T-helper 9 cell (primary cell): ENCODE measurements around the gene TBL1X.
A peak's percentile ranks its signal among the peaks of the same experiment; 100 is the strongest.
"Not testable (repeated sequence)": the region's sequence is repeated elsewhere in the genome, so short reads cannot be mapped to it uniquely, and the experiment has no call there.

Source experiments
- DNase-seq: peaks from one replicate; pipeline ENCODE4 v3.0.0-alpha.2; 2020

The TBL1X gene

DNA sequence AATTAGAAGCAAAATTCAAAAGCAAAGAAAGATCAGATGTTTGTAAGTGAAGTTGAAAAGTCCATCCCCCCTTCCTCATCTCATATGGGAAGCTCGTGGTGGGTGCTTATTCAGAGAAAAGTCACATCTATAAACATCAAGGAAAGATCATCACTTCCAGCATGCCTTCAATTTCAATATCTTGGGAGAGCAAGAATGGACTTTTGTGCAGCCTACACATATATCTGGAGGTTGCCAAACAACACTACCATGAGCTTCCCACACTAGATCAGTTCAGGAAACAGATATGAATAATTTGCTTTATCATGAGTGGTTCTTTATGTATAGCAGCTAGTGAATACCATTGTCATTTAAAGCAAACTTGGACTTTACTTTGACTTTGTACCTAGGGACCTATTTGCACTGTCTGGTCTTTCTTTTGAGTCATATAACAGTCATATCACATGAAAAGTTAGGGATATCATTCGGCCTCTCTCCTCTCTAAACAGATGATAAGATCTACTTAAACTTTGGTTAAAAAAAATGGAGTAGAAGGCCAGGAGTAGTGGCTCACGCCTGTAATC lies 5.6 kb upstream of the TBL1X start:
- DNase-seq, result no peak

DNA sequence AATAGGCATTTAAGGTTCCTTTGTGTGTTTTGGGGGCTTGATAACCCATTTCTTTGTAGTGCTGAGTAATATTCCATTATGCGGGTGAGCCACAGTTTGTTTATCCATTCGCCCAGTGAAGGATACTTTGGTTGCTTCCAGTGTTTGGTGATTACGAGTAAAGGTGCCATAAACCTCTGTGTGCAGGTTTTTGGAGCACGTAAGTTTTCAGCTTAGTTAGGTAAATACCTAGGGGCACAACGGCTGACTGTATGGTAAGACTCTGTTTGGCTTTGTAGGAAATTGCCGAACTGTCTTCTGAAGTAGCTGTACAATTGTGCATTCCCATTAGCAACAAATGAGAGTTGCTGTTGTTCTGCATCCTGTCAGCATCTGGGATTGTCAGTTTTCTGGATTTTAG lies 3.8 kb upstream of the TBL1X start:
- DNase-seq, result no peak

DNA sequence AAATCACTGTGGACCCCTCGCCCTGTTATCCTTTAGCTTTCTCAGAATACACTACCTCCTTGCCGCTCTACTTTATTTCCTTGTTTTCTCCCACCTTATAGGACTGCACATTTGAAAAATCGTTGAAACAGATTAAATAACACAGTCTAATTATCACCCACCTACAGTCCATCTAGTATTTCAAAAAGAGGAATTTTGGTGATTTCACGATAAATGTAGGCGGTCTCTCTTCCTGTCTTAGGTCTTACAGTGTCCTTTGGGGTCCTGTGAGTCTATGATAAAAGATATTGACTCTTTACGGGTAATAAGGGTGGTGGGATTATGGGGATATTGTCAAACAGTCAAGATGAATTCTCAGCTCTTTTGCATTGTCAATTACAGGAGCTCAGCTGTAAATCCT lies 2.4 kb upstream of the TBL1X start:
- no peak for DNase-seq

DNA sequence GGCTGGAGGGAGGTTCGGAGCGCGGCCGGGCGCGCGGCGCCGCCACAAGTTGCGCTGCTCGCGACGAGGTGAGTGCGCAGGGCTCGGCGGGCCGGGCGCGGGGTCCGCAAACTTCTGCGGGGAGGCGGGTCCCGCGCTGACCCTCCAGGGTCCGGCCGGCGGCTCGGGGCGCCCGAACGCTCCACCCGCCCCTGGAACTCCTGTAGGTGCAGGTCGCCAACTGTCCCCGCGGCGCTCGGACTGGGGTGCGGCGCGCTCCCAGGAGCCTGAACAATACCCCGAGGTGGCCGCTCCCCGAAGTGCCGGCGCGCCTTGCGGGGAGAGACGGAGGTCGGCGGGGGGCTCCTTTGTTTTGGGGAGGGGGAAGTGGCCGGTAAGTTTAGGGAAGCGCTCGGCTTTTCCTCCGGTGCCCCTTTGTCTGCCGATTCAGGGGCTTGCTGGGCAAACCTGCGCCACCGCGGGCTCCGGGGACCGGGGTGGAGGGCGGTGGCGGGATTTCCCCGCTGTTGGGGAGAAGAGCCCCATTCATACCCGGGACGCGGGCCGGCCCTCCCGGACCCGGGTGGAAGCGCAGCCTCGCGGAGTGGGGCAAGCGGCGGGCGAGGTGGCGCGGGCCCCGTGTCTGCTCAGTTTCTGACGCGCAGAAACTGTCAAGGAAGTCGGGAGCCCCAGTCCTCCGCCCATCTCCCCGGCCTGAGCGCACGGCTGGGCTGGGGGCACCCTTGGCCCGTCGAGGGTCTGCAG lies 694 bp downstream of the TBL1X start:
- peak; percentile 29 for DNase-seq

DNA sequence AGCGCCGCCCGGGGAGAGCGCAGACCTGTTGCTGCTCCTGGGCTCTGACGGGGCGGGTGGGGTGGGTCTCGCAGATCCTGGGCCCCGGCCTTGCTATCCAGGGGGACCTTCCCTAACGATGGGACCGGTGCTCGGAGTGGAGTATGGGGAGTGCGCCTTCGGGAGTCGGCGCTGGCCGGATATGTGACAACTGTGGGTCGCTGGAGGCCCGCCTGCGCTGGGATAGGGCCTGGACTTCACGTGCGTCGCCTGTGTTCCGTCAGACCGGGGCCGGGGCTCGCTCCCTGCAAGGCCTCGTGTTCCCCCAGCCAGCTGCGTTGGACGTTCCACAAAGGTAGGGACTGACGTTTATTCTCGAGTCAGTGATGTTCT lies 1.3 kb downstream of the TBL1X start:
- DNase-seq, result no peak

DNA sequence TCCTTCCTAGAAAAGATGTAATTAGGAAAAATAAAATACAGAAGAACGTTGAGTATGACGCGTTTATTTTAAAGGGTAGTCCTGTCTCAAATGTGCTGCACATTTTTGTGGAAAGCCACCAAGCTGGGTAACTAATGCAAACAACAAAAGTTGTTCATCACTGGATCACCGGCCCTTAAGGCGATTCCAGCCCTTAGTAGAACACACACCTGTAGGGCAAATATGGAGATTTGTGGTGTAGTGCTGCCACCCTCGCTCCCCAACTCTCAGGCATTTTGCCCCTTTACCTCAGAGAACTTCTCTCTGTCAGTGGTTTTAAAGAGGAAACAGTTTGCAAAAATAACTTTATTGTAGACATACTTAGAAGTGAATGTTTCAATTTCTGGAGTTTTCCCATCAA lies 1.9 kb downstream of the TBL1X start:
- no peak for DNase-seq

DNA sequence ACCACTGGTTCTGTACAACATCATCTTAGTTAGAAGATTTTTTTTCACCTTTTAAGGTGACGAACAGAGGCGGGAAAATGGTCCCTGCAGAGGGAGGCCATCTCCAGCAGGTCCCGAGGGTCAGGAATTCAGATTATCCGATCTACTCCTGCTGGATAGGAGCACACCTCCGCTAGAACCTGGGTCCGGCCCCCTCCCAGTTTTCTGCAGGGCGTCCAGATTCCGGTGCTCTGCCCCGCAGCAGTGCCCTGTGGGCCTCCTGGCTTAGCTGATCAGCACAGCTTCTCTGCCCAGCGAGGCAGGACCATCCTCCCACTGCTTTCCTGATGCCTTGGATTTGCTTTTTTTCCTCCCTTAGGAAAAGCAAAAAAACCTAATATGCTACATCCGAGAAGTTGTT lies 2.3 kb downstream of the TBL1X start:
- no peak for DNase-seq

GRCh38 chrX:9467751-9468150 lies 2.9 kb downstream of the TBL1X start:
- no peak for DNase-seq

DNA sequence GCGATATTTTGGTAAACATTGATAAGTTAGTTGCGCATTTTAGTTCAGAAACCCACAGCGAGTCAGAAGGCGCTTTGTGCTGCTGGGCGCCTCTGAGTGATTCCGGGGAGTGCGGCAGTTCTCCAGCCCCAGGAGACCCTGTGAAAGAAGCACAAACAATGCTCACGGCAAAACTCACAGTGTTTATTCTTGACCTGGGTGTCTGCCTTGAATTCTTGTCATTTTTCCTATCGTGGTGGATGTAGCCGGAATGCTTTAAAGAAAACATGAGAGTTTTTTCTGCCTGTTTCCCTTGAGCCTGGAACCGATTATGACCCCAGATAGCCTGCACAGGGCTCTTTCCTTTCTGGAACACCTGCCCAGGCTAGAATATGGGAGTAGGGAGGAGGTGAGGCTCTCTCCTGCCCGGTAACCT lies 6.7 kb downstream of the TBL1X start:
- DNase-seq, result no peak

DNA sequence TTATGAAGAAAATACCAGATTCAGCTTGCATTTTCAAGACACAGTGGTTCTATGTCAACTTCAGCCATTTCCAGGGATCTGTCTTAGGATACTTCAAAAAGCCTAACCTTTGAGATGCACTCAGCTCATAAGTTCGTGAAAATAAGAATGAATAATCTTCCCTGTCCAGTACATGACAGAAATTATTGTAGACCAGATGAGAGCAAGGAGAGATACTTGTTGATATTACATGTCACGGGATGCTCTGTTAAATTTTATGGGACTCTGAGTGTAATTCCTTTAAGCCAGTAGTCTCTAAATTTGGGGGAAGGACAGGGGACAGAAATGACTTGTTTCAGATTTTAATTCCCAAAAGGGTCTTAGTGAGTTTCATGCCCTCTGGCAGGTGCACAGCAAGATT lies 8.8 kb downstream of the TBL1X start:
- DNase-seq, result no peak

GRCh38 chrX:9475417-9475816 lies 10.6 kb downstream of the TBL1X start:
- not testable (repeated sequence) for DNase-seq

DNA sequence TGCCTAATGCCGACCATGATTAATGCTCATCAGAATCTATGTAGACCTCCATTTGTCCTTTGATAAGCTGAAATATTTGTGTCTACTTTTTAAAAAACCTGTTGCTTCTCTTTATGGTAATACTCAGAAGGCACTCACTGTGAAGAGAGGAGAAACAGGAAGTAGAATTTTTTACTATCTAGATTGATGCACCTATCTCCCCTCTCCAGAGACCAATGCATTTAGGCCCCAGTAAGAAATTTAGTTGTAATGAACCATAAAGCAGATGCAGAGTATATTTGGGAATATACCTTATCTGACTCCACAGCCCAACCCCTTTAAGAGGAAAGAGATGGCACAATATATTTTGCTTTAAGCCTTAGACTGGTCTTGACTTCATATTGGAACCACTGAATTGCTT lies 11.1 kb downstream of the TBL1X start:
- no peak for DNase-seq

DNA sequence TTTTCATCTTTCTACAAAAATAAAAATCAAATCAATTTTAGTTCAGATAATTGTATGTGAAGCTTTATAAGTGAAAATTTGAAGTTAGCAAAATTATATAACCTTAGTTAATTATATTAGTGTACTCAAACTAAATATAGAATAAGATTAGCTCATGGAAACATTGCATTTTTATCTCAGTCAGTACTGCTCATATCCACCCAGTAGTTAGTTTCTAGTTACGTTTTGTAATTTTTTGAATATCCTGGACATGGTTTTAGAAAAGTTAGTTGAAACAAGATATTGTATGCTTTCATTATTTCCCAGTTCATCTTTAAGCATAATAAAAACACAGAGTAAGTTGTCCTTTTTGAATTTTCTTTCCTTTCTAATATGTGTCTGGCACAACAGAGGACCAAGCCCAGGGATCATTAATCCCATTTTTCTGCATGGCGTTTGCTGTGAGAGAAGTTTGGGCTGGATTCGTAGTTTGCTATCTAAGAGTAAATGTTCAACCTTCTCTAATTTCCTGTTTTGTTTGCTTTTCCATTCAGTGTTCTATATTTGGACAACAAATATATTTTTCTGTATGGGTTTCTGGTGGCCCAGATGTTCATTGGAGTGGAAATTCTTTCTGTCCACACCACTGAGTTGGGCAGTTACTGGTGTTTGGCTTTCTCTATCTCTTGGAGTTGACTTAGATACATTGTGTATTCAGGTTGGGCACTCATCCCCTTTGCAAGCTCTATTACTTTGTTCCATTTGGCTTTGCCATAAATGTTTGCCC lies 12.1 kb downstream of the TBL1X start:
- no peak for DNase-seq

DNA sequence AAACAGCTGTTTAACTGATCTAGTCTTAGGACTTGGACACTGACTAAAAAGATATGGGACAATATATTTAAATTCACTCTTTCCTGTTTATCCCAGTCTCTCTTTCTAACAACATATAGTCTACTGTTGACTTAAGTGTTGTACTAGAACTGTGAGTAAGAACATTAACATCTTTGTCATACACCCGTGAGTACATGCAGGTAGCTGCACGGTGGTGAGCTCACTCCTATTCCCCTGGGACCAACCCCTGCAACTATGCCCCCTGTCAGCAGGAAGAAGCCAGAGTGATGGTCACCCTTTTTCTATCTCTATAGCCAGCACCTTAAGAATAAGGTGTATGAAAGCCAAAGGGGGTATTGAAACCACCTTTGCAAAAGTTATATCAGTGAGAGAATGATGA lies 17.6 kb downstream of the TBL1X start:
- DNase-seq, result no peak

DNA sequence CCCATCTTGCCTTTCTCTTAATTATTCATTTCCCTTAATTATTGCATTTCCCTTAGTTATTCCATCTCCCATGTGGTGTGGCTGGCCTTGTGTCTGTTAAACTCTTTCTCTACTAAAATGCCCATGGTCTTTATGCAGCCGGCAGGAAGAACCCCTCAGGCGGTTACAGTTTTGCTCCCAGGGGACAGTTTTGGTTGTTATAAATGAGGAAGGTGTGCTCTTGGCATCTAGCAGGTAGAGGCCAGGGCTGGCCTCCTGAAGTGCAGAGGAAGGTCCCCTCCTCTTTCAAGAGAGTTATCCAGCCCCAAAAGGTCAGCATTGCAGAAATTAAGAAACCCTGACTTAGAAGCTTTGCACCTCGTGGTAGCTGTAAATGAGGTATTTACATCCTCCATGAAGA lies 18.0 kb downstream of the TBL1X start:
- DNase-seq, result no peak

DNA sequence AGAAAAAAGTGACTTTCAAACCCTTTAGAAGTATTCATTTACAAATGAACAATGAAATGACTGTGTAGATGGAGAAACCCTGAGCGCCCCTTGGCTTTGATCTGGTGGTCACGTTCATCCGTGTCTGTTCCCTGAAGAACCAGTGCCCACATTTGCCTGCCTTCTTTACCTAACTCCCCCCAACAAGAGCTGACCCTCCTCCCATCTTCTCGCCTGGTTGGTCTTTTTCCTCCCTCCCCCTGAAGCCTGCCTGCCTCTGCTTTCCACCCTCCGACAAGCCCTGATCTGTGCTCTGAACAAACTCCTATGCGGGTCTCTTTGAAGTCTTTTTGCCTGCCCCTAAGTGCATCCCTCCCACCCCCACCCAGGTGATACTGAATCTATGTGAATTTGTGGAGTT lies 18.5 kb downstream of the TBL1X start:
- no peak for DNase-seq

- no peak for DNase-seq
These were observed 22.0 kb downstream of the TBL1X start for GRCh38 chrX:9486786-9487387.

- no peak for DNase-seq
These were observed 23.7 kb downstream of the TBL1X start for GRCh38 chrX:9488586-9488985.

DNA sequence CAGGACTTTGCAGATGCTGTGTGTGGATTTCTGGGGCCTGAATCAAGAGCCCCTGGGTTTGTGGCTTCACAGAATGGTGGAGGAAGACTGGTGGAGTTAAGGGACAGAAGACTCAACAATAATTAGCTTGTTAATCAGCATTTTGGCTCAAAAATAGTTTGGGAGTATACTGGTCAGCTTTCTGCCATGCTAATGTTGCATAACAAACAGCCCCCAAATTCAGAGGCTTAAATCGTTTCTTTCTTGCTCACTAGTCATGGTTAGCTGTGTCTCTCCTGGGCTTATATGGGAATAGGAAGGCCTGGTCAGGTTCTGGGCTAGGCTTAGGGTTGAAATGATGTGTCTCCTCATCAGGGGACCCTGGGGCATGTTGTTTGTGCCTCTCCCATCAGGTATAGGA lies 24.4 kb downstream of the TBL1X start:
- no peak for DNase-seq

DNA sequence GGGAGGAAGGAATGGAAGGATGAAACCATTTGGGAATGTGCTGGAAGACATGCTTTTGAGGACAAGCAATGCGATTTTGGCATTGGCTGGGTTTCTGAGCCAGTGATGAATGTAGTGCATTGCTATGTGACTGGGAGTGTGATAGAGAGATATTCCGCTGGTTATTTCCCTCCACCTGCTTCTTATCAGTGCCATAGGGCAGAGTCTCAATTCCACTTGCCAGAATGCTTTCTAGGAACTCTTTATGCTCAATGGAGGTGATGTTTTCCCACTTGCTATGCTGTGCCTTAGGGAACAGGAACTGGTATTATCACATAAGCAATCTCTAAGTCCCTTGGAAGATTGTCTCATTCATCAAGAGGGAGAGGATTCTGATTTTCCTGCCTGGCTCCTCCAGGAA lies 28.0 kb downstream of the TBL1X start:
- no peak for DNase-seq

GRCh38 chrX:9493936-9494335 lies 29.1 kb downstream of the TBL1X start:
- DNase-seq, result no peak

GRCh38 chrX:9494771-9495170 lies 29.9 kb downstream of the TBL1X start:
- DNase-seq, result no peak

DNA sequence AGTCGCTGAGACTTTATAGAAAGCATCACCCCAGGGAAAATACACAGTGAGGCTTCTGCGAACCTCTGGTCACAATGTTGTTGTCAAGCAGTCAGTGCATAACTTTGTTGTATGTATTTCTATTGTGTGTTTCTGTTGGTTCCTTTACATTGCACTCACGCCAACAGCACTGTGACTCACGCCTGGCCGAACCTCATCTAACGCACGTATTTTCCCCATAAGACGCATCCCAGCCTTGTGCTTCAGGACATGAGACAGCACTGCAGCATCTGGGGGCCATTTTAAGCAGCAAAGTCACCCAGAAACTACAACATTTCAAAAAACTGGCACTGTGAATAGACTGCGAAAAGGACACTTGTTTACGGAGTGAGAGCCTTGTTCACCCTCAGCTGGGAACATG lies 30.6 kb downstream of the TBL1X start:
- no peak for DNase-seq

DNA sequence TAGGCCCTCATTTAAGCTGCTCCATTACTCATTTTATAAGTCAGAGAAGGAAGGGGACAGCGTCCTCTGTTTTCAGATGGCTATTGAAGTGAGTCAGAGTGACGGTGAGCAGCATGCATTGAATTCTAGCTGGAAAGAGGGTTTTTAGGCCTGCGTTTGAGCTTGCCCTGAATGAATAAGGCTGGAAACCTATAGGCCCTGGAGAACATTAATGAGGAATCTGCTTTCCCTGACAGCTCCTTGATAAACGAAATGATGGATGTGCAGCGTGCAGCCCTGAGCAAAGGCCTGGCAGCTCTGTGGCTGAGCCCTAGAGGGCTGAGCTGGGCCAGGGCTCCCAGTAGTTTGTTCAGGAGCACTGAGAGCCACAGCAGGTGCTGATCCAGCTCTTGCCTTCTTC lies 33.4 kb downstream of the TBL1X start:
- DNase-seq, result no peak
